ENCODE data around the gene DCHS2. TPM values are rescaled to one million over a fixed set of nuclear protein-coding genes. Genes with fewer than 3 reads are reported as not detected.

Gene DCHS2
- total RNA-seq, 2 experiments from 2014 or later, result not detected

DNA sequence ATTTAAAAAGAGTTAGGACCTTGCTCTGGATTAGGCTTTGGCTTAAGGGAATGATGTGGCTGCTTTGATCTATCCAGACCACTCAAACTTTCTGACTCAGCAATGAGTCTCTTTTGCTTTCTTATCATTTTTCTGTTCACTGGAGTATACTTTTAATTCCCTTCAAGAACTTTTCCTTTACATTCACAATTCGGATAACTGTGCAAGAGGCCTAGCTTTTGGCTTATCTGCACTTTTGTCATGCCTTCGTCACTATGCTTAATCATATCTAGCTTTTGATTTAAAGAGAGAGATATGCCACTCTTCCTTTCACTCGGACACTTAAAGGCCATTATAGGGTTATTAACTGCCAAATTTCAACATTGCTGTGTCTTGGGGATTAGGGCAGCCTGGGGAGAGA is 147.9 kb downstream of the DCHS2 start:
- Mint-ChIP-seq H3K36me3 (ENCODE audit: low read depth) (no peaks in the 10 kb centered on the region), H3K9me3 (no peaks in the 10 kb centered on the region), H3K4me1 (peaks cover 7% of the 10 kb centered on the region), H3K27me3 (peaks cover 12% of the 10 kb centered on the region), H3K27ac (no peak overlapping the region), H3K4me3 (no peak overlapping the region)
- ChIA-PET CTCF (interaction anchor here (1.1 kb wide), 1 partner anchor 11 kb away, joined by 3 read pairs; no protein-coding TSS in a partner anchor), POLR2A (no interaction called here)
- no peak for DNase-seq

DNA sequence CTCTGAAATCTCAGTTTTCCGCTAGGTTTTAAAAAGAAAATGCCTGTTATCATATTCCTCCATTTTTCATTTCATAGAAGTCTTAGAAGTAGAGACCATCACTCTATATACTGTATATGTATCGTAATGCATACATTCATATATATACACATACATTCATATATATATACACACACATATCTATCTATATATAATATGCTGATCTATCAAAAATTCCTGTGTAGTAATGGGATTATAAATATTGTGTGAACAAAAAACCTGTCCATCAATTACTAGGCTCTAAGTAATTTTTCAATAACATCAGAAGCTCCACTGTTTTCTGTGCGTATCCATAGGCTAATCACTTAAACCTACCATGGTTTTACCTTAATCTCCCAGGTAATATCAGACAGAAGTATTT is 150.2 kb downstream of the DCHS2 start:
- H3K27me3 Mint-ChIP-seq, result peaks cover 17% of the 10 kb centered on the region
- DNase-seq, result no peak
- no peak overlapping the region for H3K4me3 Mint-ChIP-seq
- H3K9me3 Mint-ChIP-seq, result no peaks in the 10 kb centered on the region
- ChIA-PET POLR2A (no interaction called here), CTCF (no interaction called here)
- peaks cover 7% of the 10 kb centered on the region for H3K4me1 Mint-ChIP-seq
- no peaks in the 10 kb centered on the region for H3K36me3 Mint-ChIP-seq (ENCODE audit: low read depth)
- no peak overlapping the region for H3K27ac Mint-ChIP-seq

DNA sequence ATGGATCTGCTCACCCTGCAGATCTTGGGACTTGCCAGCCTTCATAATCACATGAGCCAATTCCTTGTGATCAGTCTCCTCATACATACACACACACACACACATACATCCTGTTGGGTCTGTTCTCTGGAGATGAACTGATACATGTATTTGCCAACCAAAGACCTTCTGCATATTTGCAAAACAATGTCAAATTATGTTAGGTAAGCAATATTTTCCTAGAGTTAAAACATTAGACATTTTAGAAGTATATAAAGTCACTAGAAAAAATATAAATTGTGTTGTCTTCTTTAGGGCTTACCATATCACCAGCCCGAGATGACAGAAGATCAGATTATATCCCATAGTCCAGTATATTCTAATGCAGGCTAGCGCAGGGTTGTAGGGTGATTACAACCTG is 156.0 kb downstream of the DCHS2 start:
- DNase-seq, result no peak
- H3K9me3 Mint-ChIP-seq, result no peaks in the 10 kb centered on the region
- POLR2A ChIA-PET, result no interaction called here

DNA sequence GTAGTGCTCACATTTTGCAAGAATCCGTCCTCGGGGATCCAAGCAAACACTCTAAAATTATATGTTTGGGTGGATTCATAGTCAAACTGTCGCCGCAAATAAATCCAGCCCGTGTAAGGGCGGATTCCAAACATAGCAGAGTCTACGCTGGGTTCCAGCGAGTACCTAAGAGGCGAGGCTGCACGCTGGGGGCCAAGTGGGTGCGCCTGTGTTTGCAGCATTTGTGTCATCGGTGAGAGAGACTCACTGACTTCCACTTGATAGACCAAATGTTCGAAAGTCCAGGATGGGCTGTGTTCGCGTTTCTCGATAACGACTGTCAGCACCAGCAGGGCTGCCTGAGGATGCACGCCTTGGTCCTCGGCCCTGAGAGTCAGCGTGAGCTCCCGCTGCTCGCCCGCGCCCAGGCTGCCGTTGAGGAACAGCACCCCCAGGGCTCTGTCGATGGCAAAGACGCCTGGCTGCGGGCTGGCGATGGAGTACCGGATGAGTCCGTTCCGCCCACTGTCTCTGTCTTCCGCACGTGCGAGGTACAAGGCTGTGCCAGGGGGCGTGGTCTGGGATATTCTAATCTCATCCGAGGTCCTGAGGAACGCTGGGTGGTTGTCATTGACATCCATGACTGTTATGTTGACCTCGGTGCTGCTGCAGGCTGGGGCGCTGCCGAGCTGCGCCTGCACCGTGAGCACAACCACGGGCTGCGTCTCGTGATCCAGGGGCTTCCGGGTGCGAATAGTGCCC is 158.7 kb downstream of the DCHS2 start:
- H3K27me3 Mint-ChIP-seq, result peaks cover 51% of the 10 kb centered on the region
- H3K27ac Mint-ChIP-seq, result peak overlapping the region; percentile 43
- H3K4me3 Mint-ChIP-seq, result peak overlapping the region; percentile 66
- POLR2A ChIA-PET, result interaction anchor here (0.6 kb wide), 1 partner anchor 33 kb away, joined by 3 read pairs; no protein-coding TSS in a partner anchor
- no peaks in the 10 kb centered on the region for H3K36me3 Mint-ChIP-seq (ENCODE audit: low read depth)
- DNase-seq, result peak; percentile 66
- peaks cover 13% of the 10 kb centered on the region for H3K4me1 Mint-ChIP-seq
- CTCF ChIA-PET, result interaction anchor here (0.6 to 0.7 kb wide), 2 partner anchors 11 to 41 kb away, joined by 3 to 6 read pairs; no protein-coding TSS in a partner anchor
- H3K9me3 Mint-ChIP-seq, result no peaks in the 10 kb centered on the region

More for the DNA sequence above, 156.0 kb downstream of the DCHS2 start:
- H3K27me3 Mint-ChIP-seq, result peaks cover 35% of the 10 kb centered on the region
- CTCF ChIA-PET, result no interaction called here
- H3K4me3 Mint-ChIP-seq, result no peak overlapping the region
- H3K27ac Mint-ChIP-seq, result no peak overlapping the region
- peaks cover 13% of the 10 kb centered on the region for H3K4me1 Mint-ChIP-seq
- no peaks in the 10 kb centered on the region for H3K36me3 Mint-ChIP-seq (ENCODE audit: low read depth)

DNA sequence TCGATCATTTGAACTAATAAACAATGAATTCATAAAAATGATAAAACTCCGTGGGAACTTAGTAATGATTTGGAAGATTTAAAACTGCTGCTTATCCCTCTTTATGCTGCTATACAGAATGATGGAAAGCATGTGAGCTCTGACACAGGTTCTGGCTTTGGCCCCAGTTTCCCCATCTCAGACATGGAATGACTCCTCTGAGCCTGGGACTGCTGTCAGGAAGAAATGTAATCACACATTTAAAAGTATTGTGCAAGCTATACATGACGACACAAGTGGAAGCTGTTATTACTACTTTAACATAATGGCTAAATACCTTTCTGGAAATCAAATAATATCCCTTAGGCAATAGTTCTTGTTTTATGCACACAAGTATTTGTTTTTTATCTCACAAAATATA is 161.7 kb downstream of the DCHS2 start:
- Mint-ChIP-seq H3K27me3 (peaks cover 44% of the 10 kb centered on the region), H3K4me1 (peaks cover 13% of the 10 kb centered on the region), H3K4me3 (no peak overlapping the region), H3K36me3 (ENCODE audit: low read depth) (no peaks in the 10 kb centered on the region), H3K27ac (no peak overlapping the region), H3K9me3 (no peaks in the 10 kb centered on the region)
- CTCF ChIA-PET, result no interaction called here
- no peak for DNase-seq
- POLR2A ChIA-PET, result no interaction called here

DNA sequence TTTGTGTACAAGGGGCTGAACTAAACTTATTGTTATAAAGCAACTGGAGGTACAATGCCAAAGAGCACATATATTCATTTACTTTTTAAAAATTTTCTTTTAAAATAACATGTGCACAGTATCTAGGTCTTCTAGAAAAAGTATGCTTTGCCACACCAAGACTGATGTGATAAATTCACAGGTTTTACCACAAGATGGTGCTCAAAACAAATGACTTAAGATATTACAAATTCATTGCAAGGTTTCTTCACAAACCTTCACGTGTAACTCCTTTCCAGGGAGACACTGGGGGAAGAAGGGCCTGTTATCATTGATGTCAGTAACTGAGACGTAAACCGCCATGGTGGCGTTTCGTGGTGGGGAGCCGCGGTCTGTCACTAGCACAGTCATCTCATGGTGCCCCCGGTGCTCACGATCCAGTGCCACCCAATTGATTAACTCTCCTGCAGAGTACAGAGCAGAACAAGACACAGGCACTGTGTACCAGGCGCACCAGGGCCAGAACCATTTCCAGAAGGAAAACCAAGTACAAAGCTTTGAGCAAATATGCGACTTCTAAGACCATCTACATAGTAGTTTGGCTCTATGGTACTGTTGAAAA is 162.2 kb downstream of the DCHS2 start:
- no peak for DNase-seq
- no peak overlapping the region for H3K4me3 Mint-ChIP-seq
- CTCF ChIA-PET, result no interaction called here

DNA sequence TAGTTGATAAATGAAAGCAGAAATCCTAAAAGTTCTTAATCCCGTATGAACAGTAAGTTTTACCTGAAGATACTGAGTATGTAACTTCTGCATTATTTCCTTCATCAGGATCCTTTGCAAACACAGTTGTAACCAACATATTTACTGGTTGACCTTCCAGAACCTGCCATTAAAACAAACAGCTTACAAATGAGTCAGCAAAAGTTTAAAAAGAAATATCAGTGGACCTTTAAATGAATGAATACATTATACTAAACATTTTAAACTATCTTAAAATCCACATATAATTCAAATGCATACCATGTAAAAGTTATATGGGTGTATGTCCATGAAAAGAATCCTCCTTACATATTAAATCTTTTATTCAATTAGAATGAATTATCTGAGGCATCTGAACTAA is 163.6 kb downstream of the DCHS2 start:
- Mint-ChIP-seq H3K27me3 (peaks cover 45% of the 10 kb centered on the region), H3K36me3 (ENCODE audit: low read depth) (no peaks in the 10 kb centered on the region), H3K4me1 (peaks cover 7% of the 10 kb centered on the region), H3K27ac (no peak overlapping the region), H3K4me3 (no peak overlapping the region), H3K9me3 (no peaks in the 10 kb centered on the region)
- POLR2A ChIA-PET, result no interaction called here
- no peak for DNase-seq
- CTCF ChIA-PET, result no interaction called here

More for the DNA sequence above, 162.2 kb downstream of the DCHS2 start:
- no peaks in the 10 kb centered on the region for H3K9me3 Mint-ChIP-seq
- H3K27ac Mint-ChIP-seq, result no peak overlapping the region
- POLR2A ChIA-PET, result no interaction called here
- no peaks in the 10 kb centered on the region for H3K36me3 Mint-ChIP-seq (ENCODE audit: low read depth)
- H3K4me1 Mint-ChIP-seq, result peaks cover 13% of the 10 kb centered on the region
- H3K27me3 Mint-ChIP-seq, result peaks cover 44% of the 10 kb centered on the region

DNA sequence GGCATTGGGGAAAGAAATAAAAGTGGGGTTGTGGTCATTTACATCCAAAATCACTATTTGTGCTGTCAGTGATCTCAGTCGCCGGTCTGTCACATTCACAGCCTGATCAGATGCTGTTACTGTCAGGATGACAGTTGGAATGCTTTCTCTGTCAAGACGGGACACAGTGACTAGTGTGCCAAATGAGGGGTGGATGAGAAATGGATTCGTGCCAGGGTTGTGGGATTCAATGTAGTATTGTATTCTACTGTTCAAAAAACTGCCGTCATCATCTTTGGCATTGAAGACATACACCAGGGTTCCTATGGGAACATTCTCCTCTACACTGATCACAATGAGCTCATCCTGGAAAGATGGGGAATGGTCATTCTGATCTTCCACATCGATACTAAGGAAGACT is 171.1 kb downstream of the DCHS2 start:
- peaks cover 15% of the 10 kb centered on the region for H3K27me3 Mint-ChIP-seq
- no peak overlapping the region for H3K27ac Mint-ChIP-seq
- H3K36me3 Mint-ChIP-seq (ENCODE audit: low read depth), result no peaks in the 10 kb centered on the region
- H3K4me1 Mint-ChIP-seq, result no peaks in the 10 kb centered on the region
- no peak for DNase-seq
- POLR2A ChIA-PET, result no interaction called here
- H3K9me3 Mint-ChIP-seq, result no peaks in the 10 kb centered on the region
- no peak overlapping the region for H3K4me3 Mint-ChIP-seq
- CTCF ChIA-PET, result no interaction called here

DNA sequence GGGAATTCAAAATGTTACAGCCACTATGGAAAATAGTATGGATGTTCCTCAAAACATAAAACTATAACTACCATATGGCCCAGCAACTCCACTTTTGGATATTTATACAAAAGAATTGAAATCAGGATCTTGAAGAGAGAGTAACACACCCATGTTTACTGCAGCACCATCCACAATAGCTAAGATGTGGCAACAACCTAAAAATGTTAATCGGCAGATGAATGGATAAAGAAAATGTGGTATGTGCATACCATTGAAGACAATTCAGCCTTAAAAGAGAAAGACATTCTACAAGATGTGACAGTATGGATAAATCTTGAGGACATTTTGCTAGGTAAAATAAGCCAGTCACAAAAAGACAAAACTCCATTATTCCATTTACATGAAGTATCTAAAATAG is 171.9 kb downstream of the DCHS2 start:
- H3K27me3 Mint-ChIP-seq, result peaks cover 11% of the 10 kb centered on the region
- no peaks in the 10 kb centered on the region for H3K36me3 Mint-ChIP-seq (ENCODE audit: low read depth)
- H3K9me3 Mint-ChIP-seq, result no peaks in the 10 kb centered on the region
- CTCF ChIA-PET, result no interaction called here
- H3K4me3 Mint-ChIP-seq, result no peak overlapping the region
- no peaks in the 10 kb centered on the region for H3K4me1 Mint-ChIP-seq
- DNase-seq, result no peak
- no peak overlapping the region for H3K27ac Mint-ChIP-seq
- POLR2A ChIA-PET, result no interaction called here

DNA sequence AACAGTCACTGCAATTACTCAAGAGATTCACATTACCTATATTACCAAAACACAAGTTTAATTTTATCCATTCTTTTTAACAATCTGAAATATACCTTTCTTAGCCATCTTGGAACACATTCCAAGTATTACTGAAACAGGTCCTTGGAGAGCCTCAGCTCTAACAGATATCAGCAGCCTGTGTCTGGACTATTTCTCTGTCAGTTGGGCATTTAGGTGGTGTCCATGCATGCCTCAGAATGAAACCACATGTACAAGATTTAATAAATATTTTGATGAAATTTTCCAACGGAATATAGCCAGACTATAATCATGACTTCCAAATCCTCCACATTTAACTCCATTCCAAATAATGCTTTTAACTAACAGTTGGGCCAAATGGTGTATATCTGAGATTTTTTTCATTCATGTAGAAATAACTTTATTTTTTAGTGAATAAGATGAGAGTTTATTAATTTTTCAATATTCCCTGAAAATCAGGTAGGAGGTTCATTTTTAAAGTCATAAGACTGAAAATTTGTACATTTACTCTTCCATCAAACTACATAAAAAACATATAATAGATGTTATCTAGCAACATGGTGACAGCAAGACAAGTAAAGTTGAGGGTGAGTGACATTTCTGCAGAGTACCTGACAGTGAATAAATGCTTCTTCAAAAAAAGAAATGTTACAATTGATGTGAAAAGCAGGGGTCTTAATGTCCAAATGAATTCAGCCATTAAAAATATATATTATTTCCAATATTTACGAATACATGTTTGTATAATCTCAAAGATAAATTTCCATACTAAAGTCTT is 174.2 kb downstream of the DCHS2 start:
- Mint-ChIP-seq H3K27me3 (peaks cover 5% of the 10 kb centered on the region), H3K4me1 (no peaks in the 10 kb centered on the region), H3K27ac (no peak overlapping the region), H3K36me3 (ENCODE audit: low read depth) (no peaks in the 10 kb centered on the region), H3K4me3 (no peak overlapping the region), H3K9me3 (no peaks in the 10 kb centered on the region)
- ChIA-PET CTCF (no interaction called here), POLR2A (no interaction called here)
- no peak for DNase-seq

DNA sequence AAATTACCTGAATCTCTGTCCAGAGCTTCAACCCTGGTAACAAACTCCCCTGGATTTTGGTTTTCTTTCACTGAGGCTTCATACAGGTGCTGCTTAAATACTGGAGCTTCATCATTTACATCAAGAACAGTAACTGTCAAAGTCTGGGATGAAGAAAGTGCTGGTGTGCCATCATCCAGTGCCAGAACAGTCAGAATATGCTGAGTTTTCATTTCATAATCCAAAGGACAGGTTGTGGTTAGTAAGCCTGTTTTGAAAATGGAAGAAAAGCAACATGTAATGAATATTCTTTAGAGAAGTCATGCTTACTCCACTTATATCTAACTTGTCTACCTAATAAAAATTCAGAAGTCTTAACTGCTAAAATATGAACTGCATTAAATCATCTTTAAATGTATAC is 175.9 kb downstream of the DCHS2 start:
- H3K27ac Mint-ChIP-seq, result no peak overlapping the region
- H3K4me1 Mint-ChIP-seq, result no peaks in the 10 kb centered on the region
- POLR2A ChIA-PET, result no interaction called here

DNA sequence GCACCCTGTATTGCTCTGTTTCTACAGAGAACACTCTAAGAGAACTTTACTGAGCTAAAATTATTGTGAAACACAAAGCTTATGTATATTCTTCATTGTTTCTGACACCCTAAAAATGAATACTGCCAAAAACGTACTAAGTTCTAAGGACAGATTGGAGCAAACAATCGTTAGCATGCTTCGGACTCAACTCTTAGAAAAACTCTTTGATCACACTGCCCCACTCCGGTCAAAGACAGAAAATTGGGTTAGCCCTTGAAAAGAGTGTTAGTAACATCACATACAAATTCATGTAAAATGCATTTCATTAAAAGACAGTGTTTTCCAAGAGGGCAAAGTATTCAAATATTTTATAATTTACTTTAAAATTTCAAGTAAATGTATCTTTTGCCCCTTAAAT is 177.4 kb downstream of the DCHS2 start:
- H3K4me3 Mint-ChIP-seq, result no peak overlapping the region

More for the DNA sequence above, 175.9 kb downstream of the DCHS2 start:
- H3K36me3 Mint-ChIP-seq (ENCODE audit: low read depth), result no peaks in the 10 kb centered on the region
- no peak for DNase-seq
- CTCF ChIA-PET, result no interaction called here
- H3K4me3 Mint-ChIP-seq, result no peak overlapping the region
- no peaks in the 10 kb centered on the region for H3K9me3 Mint-ChIP-seq
- H3K27me3 Mint-ChIP-seq, result peaks cover 3% of the 10 kb centered on the region

DNA sequence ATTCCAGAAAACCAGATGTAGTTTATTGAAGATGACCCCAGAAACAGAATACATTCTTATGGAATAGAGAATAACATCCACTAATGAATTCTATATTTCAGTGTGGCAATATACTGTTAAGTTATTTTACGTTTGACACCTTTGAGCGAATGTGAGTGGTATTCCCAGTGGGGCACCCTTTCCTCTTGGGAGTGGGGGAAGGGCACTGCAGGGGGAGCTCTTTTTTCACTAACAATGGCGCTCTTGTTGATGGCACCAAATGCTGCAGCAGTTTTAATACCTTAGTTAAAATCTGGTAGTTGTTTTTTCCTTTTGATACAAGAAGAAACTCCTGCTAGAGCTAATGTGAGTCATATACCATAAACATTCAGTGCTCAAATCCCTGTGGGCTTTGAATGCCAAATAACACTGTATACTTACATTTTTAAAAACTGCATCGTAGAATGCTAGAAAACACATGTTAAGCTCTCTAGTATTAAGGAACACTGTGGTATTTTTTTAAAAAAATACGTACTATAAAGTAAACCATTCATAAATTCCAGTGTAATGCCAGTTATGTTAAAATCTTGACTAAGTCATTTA is 178.5 kb downstream of the DCHS2 start:
- no peak for DNase-seq
- Mint-ChIP-seq H3K36me3 (ENCODE audit: low read depth) (no peaks in the 10 kb centered on the region), H3K27ac (no peak overlapping the region), H3K27me3 (no peaks in the 10 kb centered on the region), H3K9me3 (no peaks in the 10 kb centered on the region), H3K4me3 (no peak overlapping the region), H3K4me1 (no peaks in the 10 kb centered on the region)
- ChIA-PET CTCF (no interaction called here), POLR2A (no interaction called here)

More for the DNA sequence above, 177.4 kb downstream of the DCHS2 start:
- no peak for DNase-seq
- no peaks in the 10 kb centered on the region for H3K36me3 Mint-ChIP-seq (ENCODE audit: low read depth)
- CTCF ChIA-PET, result no interaction called here
- H3K9me3 Mint-ChIP-seq, result no peaks in the 10 kb centered on the region
- peaks cover 2% of the 10 kb centered on the region for H3K27me3 Mint-ChIP-seq
- no peak overlapping the region for H3K27ac Mint-ChIP-seq
- POLR2A ChIA-PET, result no interaction called here
- H3K4me1 Mint-ChIP-seq, result no peaks in the 10 kb centered on the region

Measured in activated CD4-positive, alpha-beta T cell treated with anti-CD3 and anti-CD28 coated beads, Interleukin-2, amount 10 ng/mL, durations not matched to agents 7 days and 5 days (primary cell).